ENCODE data around the gene RAPGEF4. TPM values are rescaled to one million over a fixed set of nuclear protein-coding genes. Genes with fewer than 3 reads are reported as not detected.

Gene RAPGEF4
- total and polyA plus RNA-seq, 9 of the 15 experiments (the other 6 are each of a cell fraction or from before 2014, with no cell fraction given): 0.04 to 0.33 (median 0.13) TPM; not detected in 6

GRCh38 chr2:172967036-172967982 is 231.7 kb downstream of the RAPGEF4 start (continued):
- TF ChIP-seq CTCFL (IDR thresholded peaks at IDR 0.05; ENCODE audit: borderline replicate concordance, insufficient read depth, low read depth, low read length, poor library complexity, severe bottlenecking) (no peak), NFXL1 (CRISPR knock-in tag; IDR thresholded peaks at IDR 0.05) (no peak), ZNF551 (CRISPR knock-in tag; IDR thresholded peaks at IDR 0.05) (no peak)

- H3K36me3 ChIP-seq (ENCODE audit: control insufficient read depth, insufficient read depth, low read length): no peaks in the 10 kb centered on the region
- DNase-seq (ENCODE audit: extremely low read depth in 1 of 4, low spot score in 3 of 4) (no peak), ATAC-seq (no peak), FAIRE-seq (no peak)
- no peaks in the 10 kb centered on the region for H3K9me3 ChIP-seq (replicated peaks; ENCODE audit: control insufficient read depth, insufficient read depth, low read depth, low read length)
- ChIA-PET CTCF (ENCODE audit: low intra/inter-chr PET ratio) (no interaction called here), POLR2A (interaction anchor here (1.7 kb wide), 1 partner anchor 11 kb away, joined by 5 read pairs; no protein-coding TSS in a partner anchor)
- no peak overlapping the region for H3K9ac ChIP-seq (ENCODE audit: insufficient read depth in 1 of 2, low read depth in 2 of 2, low read length in 2 of 2)
- H3K27ac ChIP-seq (ENCODE audit: extremely low read depth, low read depth, low read length): no peak overlapping the region
- no peaks in the 10 kb centered on the region for H4K20me1 ChIP-seq (replicated peaks; ENCODE audit: control insufficient read depth, insufficient read depth, low read length)
- H2AFZ ChIP-seq (ENCODE audit: low read depth, low read length): no peak overlapping the region
- H3K4me1 ChIP-seq (replicated peaks in 1 of 2; ENCODE audit: control insufficient read depth in 2 of 2, insufficient read depth in 2 of 2, low read length in 2 of 2): no peaks in the 10 kb centered on the region
- H3K9me1 ChIP-seq (ENCODE audit: control insufficient read depth, insufficient read depth, low read length): no peaks in the 10 kb centered on the region
- H3K27me3 ChIP-seq (ENCODE audit: control insufficient read depth in 2 of 2, insufficient read depth in 2 of 2, low read length in 2 of 2): peaks cover 18 to 33% of the 10 kb centered on the region in 2 experiments
- no TSS peak for BruUV-seq (replicated peaks)
- in situ Hi-C loops (cut with MboI): no loop called here
- no peaks in the 10 kb centered on the region for H3K79me2 ChIP-seq (ENCODE audit: control insufficient read depth, insufficient read depth, low read length)
- 1% methylated on average over 7 of the region's 7 CpGs for WGBS (ENCODE audit: insufficient coverage, low coverage, missing lambda C conversion rate)
- no peak overlapping the region for H3K4me2 ChIP-seq (ENCODE audit: insufficient read depth, low read length)
- intact Hi-C loops (cut with micrococcal nuclease): no loop called here
- H3K4me3 ChIP-seq: no peak overlapping the region
- TF ChIP-seq ELK3 (CRISPR knock-in tag; IDR thresholded peaks at IDR 0.05) (no peak), MAX (CRISPR knock-in tag; IDR thresholded peaks at IDR 0.05) (no peak), SETDB1 (IDR thresholded peaks at IDR 0.05; ENCODE audit: low read length) (no peak), ZNF609 (CRISPR knock-in tag; IDR thresholded peaks at IDR 0.05; ENCODE audit: borderline replicate concordance) (no peak)
Measured at GRCh38 chr2:172968061-172968469, 232.4 kb downstream of the RAPGEF4 start.

Data from K562 (cell line).